GM12878 (cell line): ENCODE measurements around the gene SEMA3G. TPM values are rescaled to one million over a fixed set of nuclear protein-coding genes. Genes with fewer than 3 reads are reported as not detected.

Source experiments
- EZH2 ChIP-seq: IDR thresholded peaks from 2 replicates; pipeline ENCODE4 v1.6.1; 2012; ENCODE audit warnings: low read depth, mild to moderate bottlenecking, control low read depth, inconsistent platforms, low read length, borderline replicate concordance; ENCODE audit not compliant: control insufficient read depth
- HDGF ChIP-seq: fragments of 450-650 bp; IDR thresholded peaks from 2 replicates; pipeline ENCODE4 v1.6.1; 2016; ENCODE audit warnings: antibody characterized with exemption
- SUZ12 ChIP-seq: fragments of 200-600 bp; sonication (generic); IDR thresholded peaks from one replicate; pipeline ENCODE4 v1.6.1; 2018; ENCODE audit warnings: antibody characterized with exemption, mild to moderate bottlenecking; ENCODE audit not compliant: unreplicated experiment
- TAF1 ChIP-seq: IDR thresholded peaks from 2 replicates; pipeline ENCODE4 v1.6.1; 2011; ENCODE audit warnings: mild to moderate bottlenecking, low read depth, low read length, borderline replicate concordance
- ZNF24 ChIP-seq: fragments of 450-650 bp; IDR thresholded peaks from 2 replicates; pipeline ENCODE4 v1.6.1; 2017; ENCODE audit warnings: antibody characterized with exemption, mild to moderate bottlenecking
- polyA plus RNA-seq, 11 experiments: library from polyadenylated mRNA; depleted of rRNA in 4 of 11; unstranded in 6 of 11; stranded (reverse) in 5 of 11; fragments of >200 nt; fragmentation: Nextera tagmentation in 4 of 11; fragmentation: Illumina TruSeq in 1 of 11; extraction: Ambion mirVana in 4 of 11; extraction: Trizol in 1 of 11; gene quantifications; 1 replicate in 1 of 11; 2 replicates in 10 of 11; pipeline versions ENCODE4 v1.2.1 to v1.2.3, GENCODE V29; 2011 to 2016; ENCODE audit warnings: inconsistent platforms in 2 of 11, missing spikeins in 2 of 11, low read depth in 1 of 11
- total RNA-seq, 4 experiments: library from RNA; depleted of rRNA in 3 of 4; stranded (reverse); fragments of >200 nt in 3 of 4; fragmentation: Illumina TruSeq in 1 of 4; extraction: Trizol in 1 of 4; gene quantifications; 2 replicates each; pipeline versions ENCODE4 v1.2.1 to v1.2.3, GENCODE V29; 2013 to 2021
- TF ChIP-seq, protein P1 (sequence below): fragments of 450-650 bp; IDR thresholded peaks from 2 replicates; pipeline ENCODE4 v1.6.1; 2018; ENCODE audit warnings: mild to moderate bottlenecking, low read depth, moderate library complexity; ENCODE audit not compliant: partially characterized antibody
- TF ChIP-seq, protein P2 (sequence below): IDR thresholded peaks from 2 replicates; pipeline ENCODE4 v1.6.1; 2011; ENCODE audit warnings: low read depth, mild to moderate bottlenecking, low read length, moderate library complexity, borderline replicate concordance; ENCODE audit errors: extremely low read depth
- TF ChIP-seq, protein P3 (sequence below): fragments of 150-350 bp; IDR thresholded peaks from 2 replicates; pipeline ENCODE4 v1.6.1; 2016; ENCODE audit warnings: low read depth, low read length

Gene SEMA3G
- total and polyA plus RNA-seq, 10 of the 15 experiments (the other 5 are each of a cell fraction or from before 2014, with no cell fraction given): 0.03 to 0.04 TPM; not detected in 8

DNA sequence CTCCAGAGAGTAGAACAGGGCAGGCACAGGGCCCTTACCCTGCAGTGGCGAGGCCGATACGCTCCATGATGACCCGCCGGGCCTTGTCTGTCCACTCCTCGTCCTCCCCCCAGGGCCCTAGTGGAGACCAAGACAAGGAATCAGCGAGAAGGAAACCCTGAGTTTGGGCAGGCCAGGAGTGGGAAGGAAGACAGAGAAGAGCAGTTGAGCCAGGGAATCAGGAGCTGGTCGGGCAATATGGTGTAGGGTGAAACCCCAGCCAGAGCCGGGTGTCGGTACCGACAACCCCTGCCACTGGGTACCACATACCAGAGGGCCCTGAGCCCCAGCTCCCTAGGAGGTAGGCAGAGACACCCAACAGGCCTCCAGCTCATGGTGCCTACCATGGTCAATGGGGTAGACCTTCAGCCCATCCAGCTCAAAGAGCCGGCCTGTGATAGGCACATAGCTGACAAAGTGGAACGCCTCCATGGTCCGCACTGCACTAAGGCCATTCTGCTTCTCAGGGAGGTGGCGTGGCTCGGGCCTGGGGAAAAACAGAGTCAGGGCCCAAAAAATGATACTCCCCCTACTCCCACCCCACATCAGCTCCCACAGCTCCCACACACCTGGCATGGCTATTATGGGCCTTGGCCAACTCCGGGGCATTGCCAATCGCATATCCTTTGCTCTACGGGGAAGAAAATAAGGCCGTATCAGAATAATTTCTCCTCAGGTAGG lies 38.0 kb downstream of the SEMA3G start (continued):
- TF ChIP-seq, protein P1, sequence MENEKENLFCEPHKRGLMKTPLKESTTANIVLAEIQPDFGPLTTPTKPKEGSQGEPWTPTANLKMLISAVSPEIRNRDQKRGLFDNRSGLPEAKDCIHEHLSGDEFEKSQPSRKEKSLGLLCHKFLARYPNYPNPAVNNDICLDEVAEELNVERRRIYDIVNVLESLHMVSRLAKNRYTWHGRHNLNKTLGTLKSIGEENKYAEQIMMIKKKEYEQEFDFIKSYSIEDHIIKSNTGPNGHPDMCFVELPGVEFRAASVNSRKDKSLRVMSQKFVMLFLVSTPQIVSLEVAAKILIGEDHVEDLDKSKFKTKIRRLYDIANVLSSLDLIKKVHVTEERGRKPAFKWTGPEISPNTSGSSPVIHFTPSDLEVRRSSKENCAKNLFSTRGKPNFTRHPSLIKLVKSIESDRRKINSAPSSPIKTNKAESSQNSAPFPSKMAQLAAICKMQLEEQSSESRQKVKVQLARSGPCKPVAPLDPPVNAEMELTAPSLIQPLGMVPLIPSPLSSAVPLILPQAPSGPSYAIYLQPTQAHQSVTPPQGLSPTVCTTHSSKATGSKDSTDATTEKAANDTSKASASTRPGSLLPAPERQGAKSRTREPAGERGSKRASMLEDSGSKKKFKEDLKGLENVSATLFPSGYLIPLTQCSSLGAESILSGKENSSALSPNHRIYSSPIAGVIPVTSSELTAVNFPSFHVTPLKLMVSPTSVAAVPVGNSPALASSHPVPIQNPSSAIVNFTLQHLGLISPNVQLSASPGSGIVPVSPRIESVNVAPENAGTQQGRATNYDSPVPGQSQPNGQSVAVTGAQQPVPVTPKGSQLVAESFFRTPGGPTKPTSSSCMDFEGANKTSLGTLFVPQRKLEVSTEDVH: no peak
- no peak for TF ChIP-seq ZNF24
- no peak for TF ChIP-seq EZH2
- no peak for TF ChIP-seq TAF1
- no peak for TF ChIP-seq HDGF
- TF ChIP-seq, protein P2, sequence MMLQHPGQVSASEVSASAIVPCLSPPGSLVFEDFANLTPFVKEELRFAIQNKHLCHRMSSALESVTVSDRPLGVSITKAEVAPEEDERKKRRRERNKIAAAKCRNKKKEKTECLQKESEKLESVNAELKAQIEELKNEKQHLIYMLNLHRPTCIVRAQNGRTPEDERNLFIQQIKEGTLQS: no peak
- no peak for TF ChIP-seq SUZ12
- TF ChIP-seq, protein P3, sequence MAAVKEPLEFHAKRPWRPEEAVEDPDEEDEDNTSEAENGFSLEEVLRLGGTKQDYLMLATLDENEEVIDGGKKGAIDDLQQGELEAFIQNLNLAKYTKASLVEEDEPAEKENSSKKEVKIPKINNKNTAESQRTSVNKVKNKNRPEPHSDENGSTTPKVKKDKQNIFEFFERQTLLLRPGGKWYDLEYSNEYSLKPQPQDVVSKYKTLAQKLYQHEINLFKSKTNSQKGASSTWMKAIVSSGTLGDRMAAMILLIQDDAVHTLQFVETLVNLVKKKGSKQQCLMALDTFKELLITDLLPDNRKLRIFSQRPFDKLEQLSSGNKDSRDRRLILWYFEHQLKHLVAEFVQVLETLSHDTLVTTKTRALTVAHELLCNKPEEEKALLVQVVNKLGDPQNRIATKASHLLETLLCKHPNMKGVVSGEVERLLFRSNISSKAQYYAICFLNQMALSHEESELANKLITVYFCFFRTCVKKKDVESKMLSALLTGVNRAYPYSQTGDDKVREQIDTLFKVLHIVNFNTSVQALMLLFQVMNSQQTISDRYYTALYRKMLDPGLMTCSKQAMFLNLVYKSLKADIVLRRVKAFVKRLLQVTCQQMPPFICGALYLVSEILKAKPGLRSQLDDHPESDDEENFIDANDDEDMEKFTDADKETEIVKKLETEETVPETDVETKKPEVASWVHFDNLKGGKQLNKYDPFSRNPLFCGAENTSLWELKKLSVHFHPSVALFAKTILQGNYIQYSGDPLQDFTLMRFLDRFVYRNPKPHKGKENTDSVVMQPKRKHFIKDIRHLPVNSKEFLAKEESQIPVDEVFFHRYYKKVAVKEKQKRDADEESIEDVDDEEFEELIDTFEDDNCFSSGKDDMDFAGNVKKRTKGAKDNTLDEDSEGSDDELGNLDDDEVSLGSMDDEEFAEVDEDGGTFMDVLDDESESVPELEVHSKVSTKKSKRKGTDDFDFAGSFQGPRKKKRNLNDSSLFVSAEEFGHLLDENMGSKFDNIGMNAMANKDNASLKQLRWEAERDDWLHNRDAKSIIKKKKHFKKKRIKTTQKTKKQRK: no peak
